Stimulated activated CD8-positive, alpha-beta memory T cell treated with anti-CD3 and anti-CD28 coated beads, Interleukin-15, amount 100 ng/mL, for 48 hours (primary cell): ENCODE data around the gene LRRC37A2.
"Not testable (repeated sequence)": the region's sequence is repeated elsewhere in the genome, so short reads cannot be mapped to it uniquely, and the experiment has no call there.

Experiments used
- DNase-seq, 2 donors: peaks; one replicate each; pipeline ENCODE4 v3.0.0-alpha.2; 2020; ENCODE audit warnings: low read depth in 2 of 2

LRRC37A2 gene

DNA sequence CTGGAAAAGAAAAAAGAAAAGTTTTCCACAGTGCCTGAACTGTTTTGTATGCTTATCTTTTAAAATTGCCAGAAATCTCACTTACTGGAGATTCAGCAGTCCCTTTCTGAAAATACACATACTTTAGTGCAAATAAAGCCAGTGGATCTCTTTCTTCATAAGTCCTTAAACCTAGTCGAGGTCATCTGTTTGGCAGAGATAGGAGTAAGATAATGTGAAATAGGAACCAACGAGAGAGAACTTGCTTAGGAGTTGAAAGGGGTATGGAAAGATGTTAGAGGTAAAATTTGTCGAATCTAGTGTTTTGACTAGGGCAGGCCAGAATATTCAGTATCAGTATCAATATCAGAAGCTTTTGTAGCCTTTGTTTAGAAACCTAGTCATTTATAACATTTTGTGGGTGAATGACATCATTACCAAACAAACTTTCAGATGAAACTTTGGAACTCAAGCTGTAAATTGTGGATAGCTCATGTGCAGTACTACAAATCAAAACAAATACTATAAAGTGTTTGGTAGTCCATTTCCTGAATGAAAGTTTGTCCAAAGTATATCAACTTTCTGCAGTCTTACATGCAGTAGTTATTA, 86.2 kb downstream of the LRRC37A2 start:
- not testable (repeated sequence) for DNase-seq

- not testable (repeated sequence) for DNase-seq
Observed at GRCh38 chr17:46600767-46601166, 88.5 kb downstream of the LRRC37A2 start.

GRCh38 chr17:46603125-46603524, 90.9 kb downstream of the LRRC37A2 start:
- not testable (repeated sequence) for DNase-seq
